GM23248 (cell line): Measurements from ENCODE around the gene TXNDC8. TPM values are rescaled to one million over a fixed set of nuclear protein-coding genes. Genes with fewer than 3 reads are reported as not detected.

Source experiments
- DNase-seq: peaks from one replicate; pipeline ENCODE4 v3.0.0-alpha.2; 2015
- H2AFZ ChIP-seq: fragments of 200-600 bp; sonication (generic); 2 replicates; pipeline ENCODE4 v1.6.1; 2016; ENCODE audit warnings: antibody characterized with exemption
- H3F3A ChIP-seq: fragments of 200-600 bp; sonication (generic); 2 replicates; pipeline ENCODE4 v1.6.1; 2016; ENCODE audit warnings: mild to moderate bottlenecking, antibody characterized with exemption, mixed run types; ENCODE audit not compliant: insufficient read depth
- H3K27ac ChIP-seq: fragments of 200-600 bp; sonication (generic); 2 replicates; pipeline ENCODE4 v1.5.1; 2016; ENCODE audit warnings: mild to moderate bottlenecking
- H3K27me3 ChIP-seq: fragments of 200-600 bp; sonication (generic); replicated peaks from 2 replicates; pipeline ENCODE4 v1.6.1; 2016; ENCODE audit warnings: mild to moderate bottlenecking; ENCODE audit not compliant: insufficient read depth
- H3K36me3 ChIP-seq: fragments of 200-600 bp; sonication (generic); 2 replicates; pipeline ENCODE4 v1.6.1; 2016; ENCODE audit warnings: low read depth, mild to moderate bottlenecking
- H3K4me1 ChIP-seq: fragments of 200-600 bp; sonication (generic); 2 replicates; pipeline ENCODE4 v1.6.1; 2016; ENCODE audit warnings: mild to moderate bottlenecking; ENCODE audit not compliant: insufficient read depth
- H3K4me2 ChIP-seq: fragments of 200-600 bp; sonication (generic); one replicate; pipeline ENCODE4 v1.6.1; 2016; ENCODE audit warnings: mild to moderate bottlenecking; ENCODE audit not compliant: unreplicated experiment
- H3K4me3 ChIP-seq: fragments of 200-600 bp; sonication (generic); 2 replicates; pipeline ENCODE4 v1.5.1; 2016; ENCODE audit warnings: mild to moderate bottlenecking
- H3K79me2 ChIP-seq: fragments of 200-600 bp; sonication (generic); 2 replicates; pipeline ENCODE4 v1.6.1; 2016; ENCODE audit warnings: mild to moderate bottlenecking; ENCODE audit not compliant: insufficient read depth
- H3K9ac ChIP-seq: fragments of 200-600 bp; sonication (generic); 2 replicates; pipeline ENCODE4 v1.6.1; 2016; ENCODE audit warnings: mild to moderate bottlenecking
- H3K9me2 ChIP-seq: fragments of 200-600 bp; sonication (generic); 2 replicates; pipeline ENCODE4 v1.6.1; 2016; ENCODE audit warnings: mixed run types, mild to moderate bottlenecking, moderate library complexity; ENCODE audit not compliant: insufficient read depth
- H3K9me3 ChIP-seq: fragments of 200-600 bp; sonication (generic); one replicate; pipeline ENCODE4 v1.6.1; 2017; ENCODE audit warnings: low read depth
- H4K20me1 ChIP-seq: fragments of 200-600 bp; sonication (generic); 2 replicates; pipeline ENCODE4 v1.6.0; 2016; ENCODE audit not compliant: insufficient read depth
- EZH2 ChIP-seq: fragments of 200-600 bp; sonication (generic); IDR thresholded peaks from 2 replicates; pipeline ENCODE4 v1.6.1; 2018; ENCODE audit warnings: antibody characterized with exemption, mild to moderate bottlenecking; ENCODE audit not compliant: insufficient read depth, poor library complexity, severe bottlenecking
- EZH2phosphoT487 ChIP-seq: fragments of 200-600 bp; sonication (generic); IDR thresholded peaks from 2 replicates; pipeline ENCODE4 v1.6.1; 2018; ENCODE audit warnings: antibody characterized with exemption, moderate library complexity, mild to moderate bottlenecking, low read depth; ENCODE audit not compliant: insufficient read depth
- WGBS, 2 experiments: methylation state at CpG; one replicate each; pipeline ENCODE4 v1.1.6; 2015 to 2017; ENCODE audit warnings: low lambda C conversion rate in 2 of 2, low coverage in 1 of 2; ENCODE audit errors: missing lambda C conversion rate in 2 of 2; 5-methylcytosine and 5-hydroxymethylcytosine counted together
- in situ Hi-C: fragments of 300-500 bp; cut with MboI; formaldehyde crosslinking; loops from 2 replicates; pipeline ENCODE4 v1.15.0; 2020
- polyA plus RNA-seq: library from polyadenylated mRNA; unstranded; fragments of >200 nt; fragmentation: Nextera tagmentation; extraction: Ambion mirVana; gene quantifications from 2 replicates; pipeline ENCODE4 v1.2.1, GENCODE V29; 2016
- total RNA-seq: library from RNA; depleted of rRNA; stranded (reverse); fragments of >200 nt; shearing (Covaris generic); gene quantifications from 2 replicates; pipeline ENCODE4 v1.2.3, GENCODE V29; 2014

Gene TXNDC8
- total and polyA plus RNA-seq, 2 experiments from 2014 or later, result not detected

DNA sequence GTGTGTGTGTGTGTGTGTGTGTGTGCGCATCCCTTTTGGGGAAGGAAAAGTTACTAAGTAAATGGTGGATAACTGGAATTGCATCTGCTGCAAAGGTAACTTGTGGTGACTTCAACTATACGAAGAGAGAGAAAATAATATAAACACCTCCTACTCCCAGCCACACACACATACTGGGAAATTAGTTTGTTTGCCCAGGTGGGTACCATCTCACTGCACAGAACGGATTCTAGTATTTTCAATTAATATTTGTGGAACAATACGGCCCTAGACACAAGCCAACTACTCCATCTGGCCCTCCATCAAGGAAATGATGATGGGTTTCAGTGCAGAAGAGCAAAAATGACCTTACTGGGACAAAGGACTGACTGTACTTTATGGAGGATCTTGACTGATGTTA lies 49.2 kb downstream of the TXNDC8 start:
- in situ Hi-C loops, result no loop called here
- TF ChIP-seq EZH2 (no peak), EZH2phosphoT487 (no peak)

DNA sequence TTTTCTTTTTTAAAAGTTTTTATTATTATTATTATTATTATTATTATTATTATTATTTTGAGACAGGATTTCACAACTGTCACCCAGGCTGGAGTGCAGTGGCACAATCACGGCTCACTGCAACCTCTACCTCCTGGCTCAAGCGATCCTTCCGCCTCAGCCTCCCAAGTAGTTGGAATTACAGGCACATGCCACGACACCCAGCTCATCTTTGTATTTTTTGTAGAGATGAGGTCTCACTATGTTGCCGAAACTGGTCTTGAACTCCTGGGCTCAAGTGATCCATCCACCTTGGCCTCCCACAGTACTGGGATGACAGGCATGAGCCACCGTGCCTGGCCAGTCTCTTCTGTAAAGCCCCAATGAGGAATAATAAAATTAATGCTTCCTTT lies 50.4 kb downstream of the TXNDC8 start:
- no peak overlapping the region for H2AFZ ChIP-seq
- H3K79me2 ChIP-seq, result no peaks in the 10 kb centered on the region
- H3K9ac ChIP-seq, result no peak overlapping the region
- H4K20me1 ChIP-seq, result no peaks in the 10 kb centered on the region
- TF ChIP-seq EZH2 (no peak), EZH2phosphoT487 (no peak)
- H3K4me2 ChIP-seq, result no peak overlapping the region
- in situ Hi-C loops, result no loop called here
- 90 to 91% methylated on average over 6 of the region's 6 CpGs for WGBS, 2 experiments
- H3K27ac ChIP-seq, result no peak overlapping the region
- H3K9me3 ChIP-seq, result no peaks in the 10 kb centered on the region
- no peak for DNase-seq
- H3F3A ChIP-seq, result no peaks in the 10 kb centered on the region
- no peaks in the 10 kb centered on the region for H3K9me2 ChIP-seq
- H3K36me3 ChIP-seq, result no peaks in the 10 kb centered on the region
- H3K4me3 ChIP-seq, result no peak overlapping the region
- H3K27me3 ChIP-seq, result no peaks in the 10 kb centered on the region
- H3K4me1 ChIP-seq, result no peaks in the 10 kb centered on the region

More for the DNA sequence above, 49.2 kb downstream of the TXNDC8 start:
- H3K9me2 ChIP-seq, result no peaks in the 10 kb centered on the region
- no peak overlapping the region for H3K27ac ChIP-seq
- H3K27me3 ChIP-seq, result no peaks in the 10 kb centered on the region
- DNase-seq, result no peak
- H3K9me3 ChIP-seq, result no peaks in the 10 kb centered on the region
- no peaks in the 10 kb centered on the region for H3F3A ChIP-seq
- WGBS, 2 experiments, result 73 to 84% methylated on average over 4 of the region's 4 CpGs
- no peak overlapping the region for H2AFZ ChIP-seq
- H3K79me2 ChIP-seq, result no peaks in the 10 kb centered on the region
- H3K36me3 ChIP-seq, result no peaks in the 10 kb centered on the region
- no peak overlapping the region for H3K4me3 ChIP-seq
- no peaks in the 10 kb centered on the region for H3K4me1 ChIP-seq
- no peaks in the 10 kb centered on the region for H4K20me1 ChIP-seq
- H3K9ac ChIP-seq, result no peak overlapping the region
- H3K4me2 ChIP-seq, result no peak overlapping the region

DNA sequence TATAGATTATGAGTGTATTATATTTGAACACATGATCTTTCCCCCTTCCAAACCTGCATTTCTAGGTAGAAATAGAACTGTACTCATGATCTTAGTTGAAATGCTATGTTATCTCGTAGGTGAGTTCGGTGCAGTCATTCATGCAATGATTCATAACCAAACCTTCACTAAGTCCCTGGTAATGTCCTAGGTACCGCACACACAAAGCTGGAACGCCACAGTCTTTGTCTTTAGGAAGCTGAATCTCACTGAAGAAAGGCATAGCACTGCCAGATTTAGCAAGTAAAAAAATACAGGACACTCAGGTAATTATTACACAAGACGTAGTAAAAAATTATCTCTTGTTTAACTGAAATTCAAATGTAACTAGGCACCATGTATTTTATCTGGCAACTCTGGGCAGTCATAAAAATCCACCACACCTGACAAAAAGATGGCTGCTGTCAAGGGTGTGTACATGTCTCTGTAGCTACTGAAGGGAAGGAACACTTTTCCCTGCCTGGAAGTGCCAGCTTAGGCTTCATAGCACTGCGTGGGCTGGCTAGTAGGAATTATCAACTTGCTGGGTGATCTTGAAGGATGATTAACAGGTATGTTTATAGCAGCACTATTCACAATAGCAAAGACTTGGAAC lies 53.3 kb downstream of the TXNDC8 start:
- H3K27me3 ChIP-seq, result no peaks in the 10 kb centered on the region; the same call in 1 of the 2 replicates
- no peak for DNase-seq
- TF ChIP-seq EZH2 (no peak), EZH2phosphoT487 (no peak)
- no peak overlapping the region for H3K4me3 ChIP-seq
- no peak overlapping the region for H3K9ac ChIP-seq
- H3K9me3 ChIP-seq, result no peaks in the 10 kb centered on the region
- H3K27ac ChIP-seq, result no peak overlapping the region
- H2AFZ ChIP-seq, result no peak overlapping the region
- no peaks in the 10 kb centered on the region for H4K20me1 ChIP-seq
- H3K79me2 ChIP-seq, result no peaks in the 10 kb centered on the region
- H3K4me2 ChIP-seq, result no peak overlapping the region
- 77 to 78% methylated on average over 6 of the region's 6 CpGs for WGBS, 2 experiments
- H3F3A ChIP-seq, result no peaks in the 10 kb centered on the region
- no peaks in the 10 kb centered on the region for H3K36me3 ChIP-seq
- no peaks in the 10 kb centered on the region for H3K4me1 ChIP-seq
- no peaks in the 10 kb centered on the region for H3K9me2 ChIP-seq
- in situ Hi-C loops, result no loop called here

DNA sequence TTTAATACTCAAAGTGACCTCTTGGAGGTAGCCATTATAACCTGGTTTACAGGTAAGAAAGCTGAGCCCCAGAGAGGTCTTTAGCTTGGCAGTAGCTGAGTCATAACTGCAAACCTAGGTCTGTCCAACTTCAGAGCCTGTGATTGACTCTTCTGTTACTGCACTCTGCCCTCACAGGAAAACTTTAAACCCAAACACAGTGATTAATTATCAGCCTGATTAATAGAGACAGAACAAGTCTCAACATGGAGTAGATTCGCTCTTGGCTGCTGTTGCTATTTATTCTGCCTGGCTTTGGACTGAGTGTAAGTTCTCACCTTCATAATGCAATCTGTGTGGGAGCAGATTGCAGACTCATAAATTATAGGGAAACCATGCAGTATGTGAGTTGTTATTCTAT lies 53.9 kb downstream of the TXNDC8 start:
- no peaks in the 10 kb centered on the region for H3K79me2 ChIP-seq
- H4K20me1 ChIP-seq, result no peaks in the 10 kb centered on the region
- no peaks in the 10 kb centered on the region for H3K4me1 ChIP-seq
- H3K36me3 ChIP-seq, result no peaks in the 10 kb centered on the region
- in situ Hi-C loops, result no loop called here
- no peaks in the 10 kb centered on the region for H3K9me3 ChIP-seq
- H3K4me2 ChIP-seq, result no peak overlapping the region
- TF ChIP-seq EZH2phosphoT487, result no peak
- no peak for TF ChIP-seq EZH2
- no peak overlapping the region for H2AFZ ChIP-seq
- H3K9me2 ChIP-seq, result no peaks in the 10 kb centered on the region
- H3K27me3 ChIP-seq, result no peaks in the 10 kb centered on the region; the same call in 1 of the 2 replicates
- 43 to 56% methylated on average over 1 of the region's 1 CpG for WGBS, 2 experiments
- no peak overlapping the region for H3K9ac ChIP-seq
- no peak overlapping the region for H3K27ac ChIP-seq
- no peak overlapping the region for H3K4me3 ChIP-seq
- DNase-seq, result no peak
- H3F3A ChIP-seq, result no peaks in the 10 kb centered on the region
